ENCODE data around the gene ZNRF1.

GRCh38 chr16:75105306-75106061 lies 106.7 kb downstream of the ZNRF1 start:
- TF ChIP-seq, protein P1, sequence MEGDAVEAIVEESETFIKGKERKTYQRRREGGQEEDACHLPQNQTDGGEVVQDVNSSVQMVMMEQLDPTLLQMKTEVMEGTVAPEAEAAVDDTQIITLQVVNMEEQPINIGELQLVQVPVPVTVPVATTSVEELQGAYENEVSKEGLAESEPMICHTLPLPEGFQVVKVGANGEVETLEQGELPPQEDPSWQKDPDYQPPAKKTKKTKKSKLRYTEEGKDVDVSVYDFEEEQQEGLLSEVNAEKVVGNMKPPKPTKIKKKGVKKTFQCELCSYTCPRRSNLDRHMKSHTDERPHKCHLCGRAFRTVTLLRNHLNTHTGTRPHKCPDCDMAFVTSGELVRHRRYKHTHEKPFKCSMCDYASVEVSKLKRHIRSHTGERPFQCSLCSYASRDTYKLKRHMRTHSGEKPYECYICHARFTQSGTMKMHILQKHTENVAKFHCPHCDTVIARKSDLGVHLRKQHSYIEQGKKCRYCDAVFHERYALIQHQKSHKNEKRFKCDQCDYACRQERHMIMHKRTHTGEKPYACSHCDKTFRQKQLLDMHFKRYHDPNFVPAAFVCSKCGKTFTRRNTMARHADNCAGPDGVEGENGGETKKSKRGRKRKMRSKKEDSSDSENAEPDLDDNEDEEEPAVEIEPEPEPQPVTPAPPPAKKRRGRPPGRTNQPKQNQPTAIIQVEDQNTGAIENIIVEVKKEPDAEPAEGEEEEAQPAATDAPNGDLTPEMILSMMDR (IDR thresholded peaks at IDR 0.05), result no peak
- TF ChIP-seq POLR2A (IDR thresholded peaks at IDR 0.05), result no peak
